ENCODE measurements around the gene CD80.
"Not testable (repeated sequence)": the region's sequence is repeated elsewhere in the genome, so short reads cannot be mapped to it uniquely, and the experiment has no call there.

Gene CD80

GRCh38 chr3:119559441-119559963 lies at the start of gene CD80:
CD80 (minus strand) TSS chr3:119559614; CDS start chr3:119557728, 1,886 bp downstream.
- peak; percentile 86 to 93 for DNase-seq

- DNase-seq: no peak
These were observed 49.1 kb upstream of the CD80 start for GRCh38 chr3:119608405-119609000.

- no peak for DNase-seq
These were observed 45.5 kb upstream of the CD80 start for GRCh38 chr3:119604878-119605277.

GRCh38 chr3:119602676-119603075 lies 43.3 kb upstream of the CD80 start:
- no peak for DNase-seq

GRCh38 chr3:119601154-119601553 lies 41.7 kb upstream of the CD80 start:
- DNase-seq: no peak

- peak; percentile 37 to 54 for DNase-seq
These were observed 41.3 kb upstream of the CD80 start for GRCh38 chr3:119600732-119601131.

- DNase-seq: no peak
These were observed 40.3 kb upstream of the CD80 start for GRCh38 chr3:119599558-119600174.

GRCh38 chr3:119598410-119599098 lies 39.1 kb upstream of the CD80 start:
- peak; percentile 23 to 47 for DNase-seq

GRCh38 chr3:119597548-119598288 lies 38.3 kb upstream of the CD80 start, which contains the start of gene PLA1A:
PLA1A (plus strand) TSS chr3:119597885; CDS start chr3:119597914, 29 bp downstream.
- DNase-seq: peak in 1 of 2 donors; percentile 20

- peak; percentile 41 to 55 for DNase-seq
These were observed 37.0 kb upstream of the CD80 start for GRCh38 chr3:119596398-119596797.

- DNase-seq: no peak
These were observed 36.4 kb upstream of the CD80 start for GRCh38 chr3:119595639-119596334.

GRCh38 chr3:119594929-119595328 lies 35.5 kb upstream of the CD80 start:
- not testable (repeated sequence) for DNase-seq

- no peak for DNase-seq
These were observed 34.7 kb upstream of the CD80 start for GRCh38 chr3:119594066-119594465.

GRCh38 chr3:119592861-119593260 lies 33.4 kb upstream of the CD80 start:
- peak; percentile 82 for DNase-seq

GRCh38 chr3:119590706-119591105 lies 31.3 kb upstream of the CD80 start:
- no peak for DNase-seq

GRCh38 chr3:119589102-119589773 lies 29.8 kb upstream of the CD80 start:
- peak; percentile 87 to 95 for DNase-seq

GRCh38 chr3:119588112-119588511 lies 28.7 kb upstream of the CD80 start:
- DNase-seq: peak; percentile 94 to 99

GRCh38 chr3:119586733-119587172 lies 27.3 kb upstream of the CD80 start:
- peak; percentile 70 to 80 for DNase-seq

GRCh38 chr3:119585856-119586570 lies 26.6 kb upstream of the CD80 start:
- DNase-seq: peak; percentile 50 to 54

GRCh38 chr3:119585208-119585607 lies 25.8 kb upstream of the CD80 start:
- DNase-seq: peak; percentile 60 to 78

- peak; percentile 92 to 95 for DNase-seq
These were observed 22.8 kb upstream of the CD80 start for GRCh38 chr3:119582178-119582577.

Measured in inflammatory macrophage treated with lipopolysaccharide for 1 hour (primary cell).